Measurements from ENCODE around the gene TTC7B. TPM values are rescaled to one million over a fixed set of nuclear protein-coding genes. Genes with fewer than 3 reads are reported as not detected.

TTC7B gene
- total RNA-seq, 1 donor from 2014 or later, result 46.0 TPM

DNA sequence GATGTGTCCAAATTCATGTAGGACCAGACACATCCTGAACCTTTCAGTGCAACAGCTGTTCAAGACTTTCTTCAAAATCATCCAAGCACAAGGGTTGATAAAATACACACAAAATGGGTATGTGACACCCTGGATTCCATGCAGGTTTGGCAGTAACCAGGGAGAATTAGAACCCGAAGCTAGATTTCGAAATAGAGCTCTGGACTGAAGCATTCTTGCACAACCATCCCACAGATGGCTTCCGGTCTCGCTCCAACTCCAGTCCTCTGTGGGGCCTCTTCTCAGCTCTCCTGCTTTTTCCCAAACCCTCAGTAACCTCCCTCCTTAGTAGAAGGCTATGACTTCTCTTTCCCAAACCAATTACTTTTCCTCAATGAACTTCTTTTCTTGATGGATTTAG, 171.3 kb downstream of the TTC7B start:
- no peak for DNase-seq (ENCODE audit: low read depth)
- H3K36me3 ChIP-seq (ENCODE audit: control insufficient read depth, insufficient read depth, low read length), result no peaks in the 10 kb centered on the region
- H3K4me3 ChIP-seq (ENCODE audit: low read depth, low read length), result no peak overlapping the region
- TF ChIP-seq, protein P1, sequence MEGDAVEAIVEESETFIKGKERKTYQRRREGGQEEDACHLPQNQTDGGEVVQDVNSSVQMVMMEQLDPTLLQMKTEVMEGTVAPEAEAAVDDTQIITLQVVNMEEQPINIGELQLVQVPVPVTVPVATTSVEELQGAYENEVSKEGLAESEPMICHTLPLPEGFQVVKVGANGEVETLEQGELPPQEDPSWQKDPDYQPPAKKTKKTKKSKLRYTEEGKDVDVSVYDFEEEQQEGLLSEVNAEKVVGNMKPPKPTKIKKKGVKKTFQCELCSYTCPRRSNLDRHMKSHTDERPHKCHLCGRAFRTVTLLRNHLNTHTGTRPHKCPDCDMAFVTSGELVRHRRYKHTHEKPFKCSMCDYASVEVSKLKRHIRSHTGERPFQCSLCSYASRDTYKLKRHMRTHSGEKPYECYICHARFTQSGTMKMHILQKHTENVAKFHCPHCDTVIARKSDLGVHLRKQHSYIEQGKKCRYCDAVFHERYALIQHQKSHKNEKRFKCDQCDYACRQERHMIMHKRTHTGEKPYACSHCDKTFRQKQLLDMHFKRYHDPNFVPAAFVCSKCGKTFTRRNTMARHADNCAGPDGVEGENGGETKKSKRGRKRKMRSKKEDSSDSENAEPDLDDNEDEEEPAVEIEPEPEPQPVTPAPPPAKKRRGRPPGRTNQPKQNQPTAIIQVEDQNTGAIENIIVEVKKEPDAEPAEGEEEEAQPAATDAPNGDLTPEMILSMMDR (IDR thresholded peaks at IDR 0.05; ENCODE audit: insufficient read depth, low read length, poor library complexity, severe bottlenecking), result no peak
- H3K27me3 ChIP-seq (ENCODE audit: control insufficient read depth, insufficient read depth, low read length), result no peaks in the 10 kb centered on the region

DNA sequence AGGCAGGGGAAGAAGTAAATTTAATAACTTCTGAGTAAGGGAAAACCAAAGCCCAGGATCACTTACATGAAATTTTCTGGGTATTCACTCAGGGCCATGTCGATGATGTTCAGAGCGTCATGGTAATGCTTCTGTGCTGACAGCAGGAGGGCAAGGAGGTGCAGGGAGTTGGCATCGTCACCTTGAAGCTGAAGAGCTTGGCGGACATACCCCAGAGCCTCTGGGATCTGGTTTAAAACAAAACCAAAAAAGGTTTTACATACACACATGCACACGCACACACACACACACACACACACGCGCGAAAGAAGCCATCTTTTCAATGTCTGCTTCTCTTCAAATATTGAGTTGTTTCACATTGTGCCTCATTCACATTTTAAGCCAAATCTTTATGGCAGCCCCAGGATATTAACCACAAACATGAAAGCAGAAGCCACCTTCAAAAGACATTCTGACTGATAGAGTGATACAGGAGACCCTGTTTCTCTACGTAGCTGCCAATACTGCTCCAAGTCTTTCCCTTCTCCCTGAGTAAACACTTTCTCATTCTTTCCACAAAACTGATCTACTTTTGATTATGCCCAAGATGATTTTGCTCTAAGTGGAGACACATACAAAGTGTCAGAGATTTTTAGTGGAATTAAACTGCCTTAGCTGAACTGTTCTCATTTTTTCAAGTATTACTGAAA, 172.1 kb downstream of the TTC7B start:
- Histone ChIP-seq H3K4me3 (ENCODE audit: low read depth, low read length) (no peak overlapping the region), H3K36me3 (ENCODE audit: control insufficient read depth, insufficient read depth, low read length) (no peaks in the 10 kb centered on the region), H3K27me3 (ENCODE audit: control insufficient read depth, insufficient read depth, low read length) (no peaks in the 10 kb centered on the region)
- no peak for DNase-seq (ENCODE audit: low read depth)
- TF ChIP-seq, protein P1 (IDR thresholded peaks at IDR 0.05; ENCODE audit: insufficient read depth, low read length, poor library complexity, severe bottlenecking), result no peak

DNA sequence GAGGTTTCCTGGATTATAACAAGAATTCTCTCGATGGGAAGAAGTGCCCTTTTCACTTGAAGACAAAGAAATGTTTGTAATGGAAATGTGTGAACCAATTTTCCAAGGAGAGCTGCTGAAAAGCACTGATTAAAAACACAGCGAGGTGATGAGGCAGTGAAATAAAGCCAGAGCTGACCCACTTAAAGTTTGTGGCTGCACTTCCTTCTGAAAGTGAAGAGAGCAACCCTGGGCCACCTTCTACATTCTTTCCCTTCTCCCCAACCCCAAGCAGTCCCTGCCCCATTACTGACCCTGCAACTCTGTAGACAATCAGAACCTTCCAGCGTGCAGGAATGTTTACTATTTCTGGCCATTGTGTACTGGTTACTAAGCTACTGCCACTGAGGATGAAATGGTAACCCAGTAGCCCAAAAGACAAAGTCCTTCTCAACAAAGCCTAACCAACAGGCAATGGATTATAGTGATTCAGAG, 173.9 kb downstream of the TTC7B start:
- H3K36me3 ChIP-seq (ENCODE audit: control insufficient read depth, insufficient read depth, low read length), result no peaks in the 10 kb centered on the region
- H3K27me3 ChIP-seq (ENCODE audit: control insufficient read depth, insufficient read depth, low read length), result no peaks in the 10 kb centered on the region
- H3K4me3 ChIP-seq (ENCODE audit: low read depth, low read length), result no peak overlapping the region
- no peak for DNase-seq (ENCODE audit: low read depth)
- TF ChIP-seq, protein P1 (IDR thresholded peaks at IDR 0.05; ENCODE audit: insufficient read depth, low read length, poor library complexity, severe bottlenecking), result no peak

DNA sequence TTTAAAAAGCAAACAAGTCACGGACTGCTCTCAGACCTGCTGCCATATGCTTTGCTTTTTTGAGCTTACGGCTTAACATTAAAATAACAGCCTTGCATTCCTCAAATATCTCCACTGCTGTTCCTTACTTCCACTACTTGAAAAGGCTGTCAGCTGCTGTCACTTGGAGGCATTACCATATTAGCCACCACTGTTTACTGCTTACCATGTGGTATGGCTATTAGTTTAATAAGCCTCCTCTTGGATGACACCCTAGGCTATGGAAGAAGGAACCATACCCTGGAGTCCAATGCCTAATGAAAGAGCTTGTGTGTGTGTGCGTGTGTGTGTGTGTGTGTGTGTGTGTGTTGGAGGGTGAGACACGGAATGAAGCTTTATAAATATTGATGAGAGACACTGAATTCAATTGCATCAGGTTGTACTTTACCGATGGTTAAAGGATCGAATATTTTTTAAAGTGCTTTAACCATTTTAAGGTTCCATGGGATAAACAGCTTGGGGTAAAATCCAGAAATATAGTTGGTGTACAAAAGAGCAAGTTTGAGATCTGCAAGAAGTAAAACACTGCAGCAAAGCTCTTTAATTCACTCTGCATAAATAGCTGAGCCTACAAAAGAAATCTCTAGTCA, 174.5 kb downstream of the TTC7B start:
- no peaks in the 10 kb centered on the region for H3K36me3 ChIP-seq (ENCODE audit: control insufficient read depth, insufficient read depth, low read length)
- no peak overlapping the region for H3K4me3 ChIP-seq (ENCODE audit: low read depth, low read length)
- DNase-seq (ENCODE audit: low read depth), result no peak
- no peaks in the 10 kb centered on the region for H3K27me3 ChIP-seq (ENCODE audit: control insufficient read depth, insufficient read depth, low read length)
- TF ChIP-seq, protein P1 (IDR thresholded peaks at IDR 0.05; ENCODE audit: insufficient read depth, low read length, poor library complexity, severe bottlenecking), result no peak

DNA sequence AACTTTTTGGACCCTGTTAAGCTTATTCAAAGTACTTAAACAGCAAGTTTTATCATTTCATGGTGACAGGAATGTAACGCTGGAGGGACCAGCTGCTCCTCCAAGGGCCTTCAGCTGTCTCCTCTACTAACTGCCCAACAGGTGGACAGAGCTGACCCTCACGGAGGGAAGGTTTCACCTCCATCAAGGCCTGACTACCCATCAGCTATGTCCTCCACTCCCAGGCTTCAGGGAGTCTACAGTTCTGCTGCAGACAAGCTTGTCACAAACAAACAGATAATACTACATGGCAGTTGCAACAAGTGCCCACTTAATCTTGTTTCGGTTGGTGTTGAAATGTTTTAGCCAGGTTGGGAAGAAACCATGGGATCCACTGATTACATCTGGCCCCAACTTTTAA, 175.1 kb downstream of the TTC7B start:
- no peak overlapping the region for H3K4me3 ChIP-seq (ENCODE audit: low read depth, low read length)

More for the DNA sequence above, 175.1 kb downstream of the TTC7B start:
- DNase-seq (ENCODE audit: low read depth), result no peak
- Histone ChIP-seq H3K36me3 (ENCODE audit: control insufficient read depth, insufficient read depth, low read length) (no peaks in the 10 kb centered on the region), H3K27me3 (ENCODE audit: control insufficient read depth, insufficient read depth, low read length) (no peaks in the 10 kb centered on the region)
- TF ChIP-seq, protein P1 (IDR thresholded peaks at IDR 0.05; ENCODE audit: insufficient read depth, low read length, poor library complexity, severe bottlenecking), result no peak
